H9 (cell line): ENCODE results near the gene SSBP3. TPM values are rescaled to one million over a fixed set of nuclear protein-coding genes. Genes with fewer than 3 reads are reported as not detected.

Experiments used
- DNase-seq: peaks from one replicate; pipeline ENCODE4 v3.0.0-alpha.2; 2017
- H2AFZ ChIP-seq: one replicate; pipeline ENCODE4 v1.6.1; 2013; ENCODE audit warnings: mild to moderate bottlenecking, low read length, control low read depth, moderate library complexity
- H2AK5ac ChIP-seq: 2 replicates; pipeline ENCODE4 v1.6.1; 2013; ENCODE audit warnings: low read length, control low read depth, mixed read lengths; ENCODE audit not compliant: insufficient read length
- H2BK120ac ChIP-seq: one replicate; pipeline ENCODE4 v1.6.1; 2013; ENCODE audit warnings: low read depth, mild to moderate bottlenecking, low read length, control low read depth, inconsistent platforms; ENCODE audit not compliant: poor library complexity, severe bottlenecking
- H2BK12ac ChIP-seq: 2 replicates; pipeline ENCODE4 v1.6.1; 2013; ENCODE audit warnings: low read length, control low read depth, mixed read lengths, low read depth; ENCODE audit not compliant: insufficient read length
- H2BK15ac ChIP-seq: 2 replicates; pipeline ENCODE4 v1.6.1; 2013; ENCODE audit warnings: low read depth, low read length, control low read depth
- H2BK20ac ChIP-seq: one replicate; pipeline ENCODE4 v1.6.1; 2013; ENCODE audit warnings: low read depth, mild to moderate bottlenecking, low read length, control low read depth, inconsistent platforms; ENCODE audit not compliant: poor library complexity, severe bottlenecking
- H2BK5ac ChIP-seq: 2 replicates; pipeline ENCODE4 v1.6.1; 2013; ENCODE audit warnings: low read length, control low read depth, mixed read lengths; ENCODE audit not compliant: insufficient read length
- H3K14ac ChIP-seq: 2 replicates; pipeline ENCODE4 v1.6.1; 2013; ENCODE audit warnings: low read length, control low read depth; ENCODE audit not compliant: insufficient read depth
- H3K18ac ChIP-seq: 2 replicates; pipeline ENCODE4 v1.6.1; 2013; ENCODE audit warnings: low read depth, mild to moderate bottlenecking, mixed read lengths, low read length, control low read depth; ENCODE audit not compliant: insufficient read length
- H3K23ac ChIP-seq: 2 replicates; pipeline ENCODE4 v1.6.1; 2013; ENCODE audit warnings: low read length, control low read depth, mixed read lengths, low read depth; ENCODE audit not compliant: insufficient read length
- H3K23me2 ChIP-seq: 2 replicates; pipeline ENCODE4 v1.6.1; 2013; ENCODE audit warnings: low read depth, mild to moderate bottlenecking, mixed read lengths, low read length, control low read depth; ENCODE audit not compliant: insufficient read length, poor library complexity, severe bottlenecking
- H3K27ac ChIP-seq: 2 replicates; pipeline ENCODE4 v1.5.1; 2013; ENCODE audit warnings: low read length, control low read depth, mixed read lengths, low read depth; ENCODE audit not compliant: insufficient read length
- H3K27me3 ChIP-seq: 2 replicates; pipeline ENCODE4 v1.6.1; 2013; ENCODE audit warnings: low read length, control low read depth, inconsistent platforms; ENCODE audit not compliant: insufficient read depth
- H3K4ac ChIP-seq: 2 replicates; pipeline ENCODE4 v1.6.1; 2013; ENCODE audit warnings: low read depth, mild to moderate bottlenecking, control low read depth, inconsistent platforms, low read length, moderate library complexity
- H3K4me1 ChIP-seq: 2 replicates; pipeline ENCODE4 v1.6.1; 2013; ENCODE audit warnings: low read length, control low read depth, inconsistent platforms; ENCODE audit not compliant: insufficient read depth
- H3K4me2 ChIP-seq: 2 replicates; pipeline ENCODE4 v1.6.1; 2013; ENCODE audit warnings: low read length, control low read depth, mixed read lengths; ENCODE audit not compliant: insufficient read length, insufficient read depth
- H3K56ac ChIP-seq: 2 replicates; pipeline ENCODE4 v1.6.1; 2013; ENCODE audit warnings: low read depth, mild to moderate bottlenecking, mixed read lengths, low read length, control low read depth; ENCODE audit not compliant: insufficient read length
- H3K79me1 ChIP-seq: 2 replicates; pipeline ENCODE4 v1.6.1; 2013; ENCODE audit warnings: low read depth, mild to moderate bottlenecking, moderate library complexity, low read length, control low read depth, inconsistent platforms; ENCODE audit not compliant: insufficient read depth, poor library complexity, severe bottlenecking
- H3K79me2 ChIP-seq: 2 replicates; pipeline ENCODE4 v1.6.1; 2013; ENCODE audit warnings: low read length, control low read depth, inconsistent platforms; ENCODE audit not compliant: insufficient read depth
- H3K9ac ChIP-seq: 2 replicates; pipeline ENCODE4 v1.6.1; 2013; ENCODE audit warnings: low read length, control low read depth, mixed read lengths; ENCODE audit not compliant: insufficient read length; ENCODE audit errors: extremely low read depth
- H3K9me3 ChIP-seq: one replicate; pipeline ENCODE4 v1.6.1; 2013; ENCODE audit warnings: low read depth, low read length, inconsistent platforms; ENCODE audit not compliant: control insufficient read depth
- H3T11ph ChIP-seq: one replicate; pipeline ENCODE4 v1.6.1; 2013; ENCODE audit warnings: mild to moderate bottlenecking, low read length, control low read depth, inconsistent platforms
- H4K20me1 ChIP-seq: one replicate; pipeline ENCODE4 v1.6.1; 2013; ENCODE audit not compliant: control insufficient read depth, insufficient read length, insufficient read depth
- H4K5ac ChIP-seq: 2 replicates; pipeline ENCODE4 v1.6.1; 2013; ENCODE audit warnings: low read depth, mild to moderate bottlenecking, mixed read lengths, low read length, control low read depth; ENCODE audit not compliant: insufficient read length
- H4K8ac ChIP-seq: replicated peaks from 2 replicates; pipeline ENCODE4 v1.6.1; 2013; ENCODE audit warnings: low read length, control low read depth, mixed read lengths, low read depth; ENCODE audit not compliant: insufficient read length
- H4K91ac ChIP-seq: 2 replicates; pipeline ENCODE4 v1.6.1; 2013; ENCODE audit warnings: low read depth, mild to moderate bottlenecking, moderate library complexity, mixed read lengths, low read length, control low read depth; ENCODE audit not compliant: insufficient read length
- H3K27ac Mint-ChIP-seq, 3 experiments: 2 replicates in 2 of 3; 3 replicates in 1 of 3; pipeline ENCODE4 v1.8.0; 2020 to 2021; ENCODE audit warnings: mixed read lengths in 3 of 3, mild to moderate bottlenecking in 1 of 3, moderate library complexity in 1 of 3
- H3K27me3 Mint-ChIP-seq: 2 replicates; pipeline ENCODE4 v1.8.0; 2021; ENCODE audit warnings: low read depth, mild to moderate bottlenecking, moderate library complexity, mixed read lengths
- H3K36me3 Mint-ChIP-seq, 3 experiments: 2 replicates in 2 of 3; 3 replicates in 1 of 3; pipeline ENCODE4 v1.8.0; 2020 to 2021; ENCODE audit warnings: low read depth in 3 of 3, mixed read lengths in 3 of 3; ENCODE audit not compliant: insufficient read depth in 1 of 3
- H3K4me1 Mint-ChIP-seq, 2 experiments: 2 replicates each; pipeline ENCODE4 v1.8.0; 2020; ENCODE audit warnings: mixed read lengths in 2 of 2
- H3K4me3 Mint-ChIP-seq, 2 experiments: 2 replicates in 1 of 2; 3 replicates in 1 of 2; pipeline ENCODE4 v1.8.0; 2020 to 2021; ENCODE audit warnings: mild to moderate bottlenecking in 2 of 2, mixed read lengths in 2 of 2, moderate library complexity in 1 of 2
- H3K9me3 Mint-ChIP-seq, 2 experiments: 2 replicates in 1 of 2; 3 replicates in 1 of 2; pipeline ENCODE4 v1.8.0; 2020; ENCODE audit warnings: mild to moderate bottlenecking in 2 of 2, mixed read lengths in 2 of 2, moderate library complexity in 1 of 2
- WGBS: extraction: QIAGEN DNeasy Blood & Tissue Kit; methylation state at CpG from one replicate; pipeline ENCODE4 v1.1.7; 2013; ENCODE audit warnings: missing lambda C conversion rate, low lambda C conversion rate, mixed read lengths; ENCODE audit not compliant: insufficient read length; ENCODE audit errors: extremely low coverage; 5-methylcytosine and 5-hydroxymethylcytosine counted together
- long read RNA-seq: library from polyadenylated mRNA; unstranded; transcript quantifications from one replicate; pipeline ENCODE4 v2.0.0, GENCODE V29; 2020
- total RNA-seq: library from RNA; stranded (reverse); gene quantifications from 2 replicates; pipeline ENCODE4 v1.2.1, GENCODE V29; 2021
- TF ChIP-seq, protein P1 (sequence below): fragments of 200-600 bp; sonication (generic); conservative IDR thresholded peaks from 3 replicates; pipeline ENCODE4 v1.8.0; 2021; ENCODE audit warnings: antibody characterized with exemption, mild to moderate bottlenecking

Gene SSBP3
- 119 and 126 TPM in 2 replicates for total RNA-seq
- long read RNA-seq, transcript SSBP3-204 (18 exons, 2,077 nt), result major isoform, 5 of 39 reads
- long read RNA-seq, partial matches to known transcripts, result 11 of 39 reads
- long read RNA-seq, other reads (novel, unspliced or antisense), result 22 of 39 reads

DNA sequence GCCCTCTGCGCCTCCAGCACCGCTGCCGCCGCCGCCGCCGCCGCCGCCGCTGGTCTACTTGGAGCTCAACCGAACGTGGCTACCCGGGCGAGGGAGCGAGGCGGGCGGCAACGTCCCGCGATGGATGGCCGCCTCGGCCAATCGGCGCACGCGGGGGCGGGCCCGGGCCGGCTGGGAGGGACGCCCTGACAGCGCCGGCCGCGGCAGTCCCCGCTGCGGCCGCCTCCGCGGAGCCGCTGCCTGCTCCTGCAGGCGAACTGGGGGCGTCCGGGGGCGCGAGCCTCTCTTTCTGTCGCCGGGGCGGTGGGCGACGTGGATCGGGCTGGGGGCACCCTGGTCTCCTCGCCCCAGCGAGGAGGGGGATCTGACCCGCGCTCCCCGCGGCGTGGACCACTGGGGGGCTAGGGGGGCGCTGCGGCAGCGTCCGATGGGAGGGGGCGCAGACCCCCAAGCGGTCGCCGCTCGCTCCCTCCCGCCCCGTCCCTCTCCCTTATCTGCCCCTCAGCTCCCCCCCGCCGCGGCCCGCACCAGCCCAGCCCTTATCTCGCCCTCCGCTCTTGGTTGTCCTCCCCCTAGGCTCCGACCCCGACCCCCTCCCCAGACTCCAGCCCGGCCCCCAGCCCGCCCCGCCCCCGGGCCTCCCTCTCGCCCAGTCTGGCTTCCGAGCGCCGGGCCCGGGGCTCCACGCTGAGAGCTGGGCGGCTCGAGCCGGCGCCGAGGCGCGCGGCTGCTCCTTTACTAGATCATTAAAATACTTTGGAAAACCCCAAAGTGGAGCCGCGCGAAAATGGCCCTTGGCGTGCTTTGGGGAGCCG, at the start of gene SSBP3:
Gene SSBP3 (minus strand): TSS at position 56 of the 815 bp plus-strand sequence.
- peak within 1 kb of the TSS; percentile 77 for H3K4me2 ChIP-seq
- H2AFZ ChIP-seq, result no peak within 1 kb of the TSS
- H3K27ac Mint-ChIP-seq, result peak within 1 kb of the TSS; percentile 99 to 100 (median 99)

More for the DNA sequence above, at the start of gene SSBP3:
- no peak within 1 kb of the TSS for H4K5ac ChIP-seq
- no peak within 1 kb of the TSS for H3T11ph ChIP-seq
- no peak within 1 kb of the TSS for H3K4ac ChIP-seq
- peak within 1 kb of the TSS; percentile 89 for H3K9ac ChIP-seq
- Mint-ChIP-seq H3K4me1 (peaks cover 67 to 68% of the 10 kb centered on the region in 2 experiments), H3K36me3 (peaks cover 25 to 30% (median 28%) of the 10 kb centered on the region in 3 experiments), H3K27me3 (peaks cover 2% of the 10 kb centered on the region; the same call in 1 of the 2 replicates), H3K4me3 (peak within 1 kb of the TSS; percentile 85 to 91), H3K9me3 (no peaks in the 10 kb centered on the region)
- H3K27ac ChIP-seq, result peak within 1 kb of the TSS; percentile 87
- peaks cover 14% of the 10 kb centered on the region for H3K23me2 ChIP-seq
- no peak within 1 kb of the TSS for H2BK120ac ChIP-seq
- peaks cover 10% of the 10 kb centered on the region; the same call in 1 of the 2 replicates for H3K4me1 ChIP-seq
- peak within 1 kb of the TSS; percentile 98 for H3K18ac ChIP-seq
- WGBS, result no CpG with 5 or more reads among the region's 100 CpGs
- H3K79me1 ChIP-seq, result peaks cover 9% of the 10 kb centered on the region
- H2BK15ac ChIP-seq, result no peak within 1 kb of the TSS
- peaks cover 5% of the 10 kb centered on the region for H4K20me1 ChIP-seq
- H3K9me3 ChIP-seq, result no peaks in the 10 kb centered on the region
- DNase-seq, result peak; percentile 92
- no peak within 1 kb of the TSS for H2BK20ac ChIP-seq
- H4K91ac ChIP-seq, result no peak within 1 kb of the TSS
- H4K8ac ChIP-seq, result no peak within 1 kb of the TSS
- peak within 1 kb of the TSS; percentile 11 for H2BK5ac ChIP-seq
- H3K56ac ChIP-seq, result no peak within 1 kb of the TSS
- TF ChIP-seq, protein P1, sequence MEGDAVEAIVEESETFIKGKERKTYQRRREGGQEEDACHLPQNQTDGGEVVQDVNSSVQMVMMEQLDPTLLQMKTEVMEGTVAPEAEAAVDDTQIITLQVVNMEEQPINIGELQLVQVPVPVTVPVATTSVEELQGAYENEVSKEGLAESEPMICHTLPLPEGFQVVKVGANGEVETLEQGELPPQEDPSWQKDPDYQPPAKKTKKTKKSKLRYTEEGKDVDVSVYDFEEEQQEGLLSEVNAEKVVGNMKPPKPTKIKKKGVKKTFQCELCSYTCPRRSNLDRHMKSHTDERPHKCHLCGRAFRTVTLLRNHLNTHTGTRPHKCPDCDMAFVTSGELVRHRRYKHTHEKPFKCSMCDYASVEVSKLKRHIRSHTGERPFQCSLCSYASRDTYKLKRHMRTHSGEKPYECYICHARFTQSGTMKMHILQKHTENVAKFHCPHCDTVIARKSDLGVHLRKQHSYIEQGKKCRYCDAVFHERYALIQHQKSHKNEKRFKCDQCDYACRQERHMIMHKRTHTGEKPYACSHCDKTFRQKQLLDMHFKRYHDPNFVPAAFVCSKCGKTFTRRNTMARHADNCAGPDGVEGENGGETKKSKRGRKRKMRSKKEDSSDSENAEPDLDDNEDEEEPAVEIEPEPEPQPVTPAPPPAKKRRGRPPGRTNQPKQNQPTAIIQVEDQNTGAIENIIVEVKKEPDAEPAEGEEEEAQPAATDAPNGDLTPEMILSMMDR, result peak; percentile 24; the same call in 2 of the 3 replicates
- H2AK5ac ChIP-seq, result no peak within 1 kb of the TSS
- peak within 1 kb of the TSS; percentile 93 for H3K14ac ChIP-seq
- H3K27me3 ChIP-seq, result no peaks in the 10 kb centered on the region
- H2BK12ac ChIP-seq, result no peak within 1 kb of the TSS
- no peak within 1 kb of the TSS for H3K23ac ChIP-seq
- H3K79me2 ChIP-seq, result peaks cover 16% of the 10 kb centered on the region; the same call in 1 of the 2 replicates
